Keratinocyte (primary cell): Measurements from ENCODE around the gene RGS6. TPM values are rescaled to one million over a fixed set of nuclear protein-coding genes. Genes with fewer than 3 reads are reported as not detected.

ENCODE experiments used
- DNase-seq: peaks from one replicate; pipeline ENCODE4 v3.0.0-alpha.2; 2011; ENCODE audit warnings: low read depth, missing footprints, low spot score
- FAIRE-seq: peaks from 2 replicates; lab custom pipeline; 2011; peaks lifted over from hg19 to GRCh38; lab: Jason Lieb, UNC
- H2AFZ ChIP-seq: 2 replicates; pipeline ENCODE4 v1.6.0; 2012; ENCODE audit warnings: low read length, control low read depth, inconsistent platforms; ENCODE audit not compliant: control insufficient read depth
- H3K27ac ChIP-seq: 2 replicates; pipeline ENCODE4 v1.5.1; 2011; ENCODE audit warnings: low read length; ENCODE audit not compliant: control insufficient read depth, insufficient read depth
- H3K27me3 ChIP-seq: 3 replicates; pipeline ENCODE4 v1.6.0; 2011; ENCODE audit warnings: low read length; ENCODE audit not compliant: control insufficient read depth, insufficient read depth; ENCODE audit errors: extremely low read depth
- H3K36me3 ChIP-seq, 2 experiments: 2 replicates in 1 of 2; 3 replicates in 1 of 2; pipeline ENCODE4 v1.5.1; 2011; ENCODE audit warnings: low read length in 2 of 2, mild to moderate bottlenecking in 1 of 2; ENCODE audit not compliant: control insufficient read depth in 2 of 2, insufficient read depth in 2 of 2; ENCODE audit errors: extremely low read depth in 1 of 2
- H3K4me1 ChIP-seq: 3 replicates; pipeline ENCODE4 v1.5.1; 2011; ENCODE audit warnings: low read length; ENCODE audit not compliant: control insufficient read depth, insufficient read depth; ENCODE audit errors: extremely low read depth
- H3K4me2 ChIP-seq: 3 replicates; pipeline ENCODE4 v1.6.0; 2011; ENCODE audit warnings: low read depth, low read length; ENCODE audit not compliant: control insufficient read depth, insufficient read depth; ENCODE audit errors: extremely low read depth
- H3K4me3 ChIP-seq, 3 experiments: fragments of 200-600 bp in 1 of 3; sonication (generic) in 1 of 3; 2 replicates in 2 of 3; 3 replicates in 1 of 3; pipeline ENCODE4 v1.5.1; 2011 to 2016; ENCODE audit warnings: low read length in 3 of 3, mild to moderate bottlenecking in 3 of 3, control low read depth in 2 of 3, inconsistent platforms in 1 of 3, low read depth in 1 of 3, mixed read lengths in 1 of 3, mixed run types in 1 of 3, moderate library complexity in 1 of 3; ENCODE audit not compliant: control insufficient read depth in 2 of 3, insufficient read depth in 2 of 3; ENCODE audit errors: extremely low read depth in 1 of 3
- H3K79me2 ChIP-seq: 2 replicates; pipeline ENCODE4 v1.6.0; 2012; ENCODE audit warnings: low read length; ENCODE audit not compliant: control insufficient read depth, insufficient read depth
- H3K9ac ChIP-seq: 3 replicates; pipeline ENCODE4 v1.6.0; 2011; ENCODE audit warnings: low read length; ENCODE audit not compliant: control insufficient read depth, insufficient read depth; ENCODE audit errors: extremely low read depth
- H3K9me1 ChIP-seq: 3 replicates; pipeline ENCODE4 v1.6.0; 2011; ENCODE audit warnings: low read length; ENCODE audit not compliant: control insufficient read depth, insufficient read depth; ENCODE audit errors: extremely low read depth
- H3K9me3 ChIP-seq: 2 replicates; pipeline ENCODE4 v1.5.1; 2012; ENCODE audit warnings: low read depth, low read length; ENCODE audit not compliant: control insufficient read depth
- H4K20me1 ChIP-seq: 3 replicates; pipeline ENCODE4 v1.6.0; 2011; ENCODE audit warnings: low read length; ENCODE audit not compliant: control insufficient read depth, insufficient read depth; ENCODE audit errors: extremely low read depth
- CTCF ChIP-seq, 3 experiments: IDR thresholded peaks in 1 of 3; conservative IDR thresholded peaks in 1 of 3; optimal IDR thresholded peaks in 1 of 3; 2 replicates in 2 of 3; 3 replicates in 1 of 3; pipeline versions ENCODE3 to v1.5.1; 2011; ENCODE audit warnings: low read length in 3 of 3, mild to moderate bottlenecking in 3 of 3, moderate library complexity in 2 of 3, control low read depth in 1 of 3, inconsistent platforms in 1 of 3; ENCODE audit not compliant: insufficient read depth in 2 of 3; ENCODE audit errors: extremely low read depth in 1 of 3
- EZH2 ChIP-seq: IDR thresholded peaks from one replicate; pipeline ENCODE4 v1.6.1; 2012; ENCODE audit warnings: inconsistent platforms, mild to moderate bottlenecking, low read length, moderate library complexity
- dilution Hi-C: fragments of 300-500 bp; cut with MboI; formaldehyde crosslinking; loops from one replicate; pipeline ENCODE4 v1.7.0; 2020; ENCODE audit warnings: low sequenced_read_pairs; ENCODE audit not compliant: extremely low pct_ligation_motif_present
- polyA plus RNA-seq, 5 experiments: library from polyadenylated mRNA; depleted of rRNA in 3 of 5; stranded (reverse) in 3 of 5; stranded (forward) in 1 of 5; unstranded in 1 of 5; fragments of >200 nt; gene quantifications; 1 replicate in 1 of 5; 2 replicates in 3 of 5; 3 replicates in 1 of 5; pipeline versions ENCODE4 v1.2.1 to v1.2.3, GENCODE V29; 2011 to 2012; ENCODE audit warnings: missing spikeins in 2 of 5, low read depth in 1 of 5, low replicate concordance in 1 of 5

RGS6 gene
- polyA plus RNA-seq, 1 donor (not counting 4 experiments of a cell fraction or from before 2014, with no cell fraction given) = not detected

GRCh38 chr14:72611506-72611905 lies 679.3 kb downstream of the RGS6 start:
- Histone ChIP-seq H3K9ac (no peak overlapping the region), H3K79me2 (no peaks in the 10 kb centered on the region), H2AFZ (no peak overlapping the region), H3K4me3 (no peak overlapping the region), H3K4me1 (peaks cover 36% of the 10 kb centered on the region), H3K27me3 (no peaks in the 10 kb centered on the region), H3K9me1 (no peaks in the 10 kb centered on the region), H4K20me1 (no peaks in the 10 kb centered on the region), H3K4me2 (no peak overlapping the region), H3K36me3 (no peaks in the 10 kb centered on the region), H3K27ac (no peak overlapping the region), H3K9me3 (no peaks in the 10 kb centered on the region)
- dilution Hi-C loops = no loop called here
- no peak for FAIRE-seq
- no peak for DNase-seq
- TF ChIP-seq CTCF (optimal IDR thresholded peaks at IDR 0.05 in 1 of 3, IDR thresholded peaks at IDR 0.05 in 1 of 3, conservative IDR thresholded peaks at IDR 0.05 in 1 of 3; ENCODE audit: extremely low read depth in 1 of 3, insufficient read depth in 2 of 3, low read length in 3 of 3) (no peak), EZH2 (no peak)

GRCh38 chr14:72612041-72612440 lies 679.8 kb downstream of the RGS6 start:
- Histone ChIP-seq H3K27me3 (no peaks in the 10 kb centered on the region), H3K27ac (no peak overlapping the region), H3K9ac (no peak overlapping the region), H4K20me1 (no peaks in the 10 kb centered on the region), H3K9me1 (no peaks in the 10 kb centered on the region), H3K79me2 (no peaks in the 10 kb centered on the region), H3K4me3 (no peak overlapping the region), H3K9me3 (no peaks in the 10 kb centered on the region), H3K4me1 (peaks cover 36% of the 10 kb centered on the region), H3K4me2 (no peak overlapping the region), H2AFZ (no peak overlapping the region), H3K36me3 (no peaks in the 10 kb centered on the region)
- dilution Hi-C loops = no loop called here
- TF ChIP-seq CTCF (optimal IDR thresholded peaks at IDR 0.05 in 1 of 3, IDR thresholded peaks at IDR 0.05 in 1 of 3, conservative IDR thresholded peaks at IDR 0.05 in 1 of 3; ENCODE audit: extremely low read depth in 1 of 3, insufficient read depth in 2 of 3, low read length in 3 of 3) (no peak), EZH2 (no peak)
- DNase-seq = no peak
- FAIRE-seq = no peak
